Left colon (tissue), 2 donors: ENCODE results near the gene KCTD5. TPM values are rescaled to one million over a fixed set of nuclear protein-coding genes. Genes with fewer than 3 reads are reported as not detected.
"Not testable (repeated sequence)": the region's sequence is repeated elsewhere in the genome, so short reads cannot be mapped to it uniquely, and the experiment has no call there.

Source experiments
- ATAC-seq: fragments of 200-7000 bp; cut with Tn5 transposase; one replicate; pipeline ENCODE4 v1.9.1; 2020; ENCODE audit warnings: mild to moderate bottlenecking, moderate library complexity
- DNase-seq, 2 donors: peaks; one replicate each; pipeline ENCODE4 v3.0.0-alpha.2; 2020
- intact Hi-C, 2 donors: fragments of 100-400 bp; cut with DNase I in 1 of 2; cut with micrococcal nuclease in 1 of 2; formaldehyde crosslinking; loops; one replicate each; pipeline versions ENCODE4 v1.11.2 to v1.14.0; 2022; cut with DNase I, micrococcal nuclease
- total RNA-seq, 2 donors: library from RNA; stranded (reverse); fragmentation: NEBNext Ultra II Directional; extraction: Animal tissue kit (Norgen Biotek cat#: 25700); gene quantifications; one replicate each; pipeline ENCODE4 v1.2.1, GENCODE V29; 2021
- donor health status: DM: no; HTN: no; CAD: no.
- donor health status: DM: yes; HTN: yes; CAD: no.

KCTD5 gene
- total RNA-seq, 2 donors from 2014 or later, result 49.3 to 79.6 TPM

- intact Hi-C loops, ATAC-seq: not testable (repeated sequence)
- DNase-seq, result peak; percentile 70 to 83
These were observed 12.3 kb upstream of the KCTD5 start for GRCh38 chr16:2670017-2670416.

GRCh38 chr16:2671193-2671592 lies 11.1 kb upstream of the KCTD5 start:
- DNase-seq, ATAC-seq, intact Hi-C loops: not testable (repeated sequence)

DNA sequence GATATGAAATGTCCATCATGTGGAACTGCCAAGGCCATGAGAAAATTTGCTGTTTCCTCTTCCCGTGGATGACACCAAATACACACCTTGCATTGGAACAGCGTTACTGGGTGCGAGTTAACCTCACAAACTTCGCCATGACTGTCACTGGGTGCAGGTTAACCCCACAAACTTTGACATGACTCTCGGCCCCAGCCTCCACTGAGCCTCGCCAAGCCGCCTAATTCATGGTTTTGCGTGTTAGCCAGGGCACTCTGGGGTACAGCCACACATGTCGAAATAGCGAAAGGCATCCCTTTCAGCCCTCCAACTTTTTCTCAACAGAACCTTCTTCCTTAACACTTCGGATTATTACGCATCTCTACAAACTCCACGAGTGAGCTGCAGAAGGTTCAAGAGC lies 10.6 kb upstream of the KCTD5 start:
- intact Hi-C loops, result no loop called here
- ATAC-seq (no peak), DNase-seq (no peak)

DNA sequence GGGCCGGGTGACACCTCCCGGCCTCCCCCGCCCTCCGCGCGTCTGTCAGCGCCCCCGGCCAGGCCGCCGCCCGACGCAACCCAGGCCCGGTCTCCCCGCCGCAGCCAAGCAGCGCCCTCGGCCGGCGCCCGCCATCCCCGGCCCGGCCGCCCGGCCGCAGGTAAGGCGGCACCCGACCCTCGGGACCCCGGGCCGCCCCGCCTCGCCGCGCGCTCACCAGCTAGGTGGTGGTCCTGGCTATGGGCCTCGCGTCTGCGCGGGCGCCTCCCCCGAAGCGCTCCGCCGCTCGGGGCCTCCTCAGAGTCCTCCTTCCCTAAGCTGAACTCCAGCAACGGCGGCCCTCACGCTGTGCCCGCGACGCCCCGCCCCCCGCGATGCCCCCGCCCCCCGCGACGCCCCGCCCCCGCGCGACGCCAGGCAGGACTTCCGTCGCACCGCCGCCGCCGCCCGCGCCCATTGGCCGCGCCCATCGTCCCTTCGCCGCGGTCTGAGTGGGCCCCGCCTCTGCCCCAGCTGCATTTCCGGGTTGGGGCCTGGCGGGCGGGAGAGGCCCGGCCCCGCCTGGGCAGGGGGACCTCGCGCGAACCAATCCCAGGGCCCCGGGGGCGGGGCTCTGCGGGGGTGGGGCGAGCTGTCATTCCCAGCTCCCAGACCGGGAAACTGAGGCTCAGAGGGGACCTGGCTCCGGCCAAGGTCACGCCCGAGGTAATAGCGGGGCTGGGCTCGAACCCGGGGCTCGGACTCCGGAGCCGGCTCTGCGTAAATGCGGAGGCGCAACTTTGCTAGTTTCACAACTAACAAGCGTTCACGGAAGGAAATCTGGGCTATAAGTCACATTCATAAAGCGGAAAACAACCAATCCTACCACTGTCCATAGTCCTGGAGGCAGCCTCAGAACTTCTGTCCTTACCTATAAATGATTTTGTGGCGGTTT lies 9.0 kb upstream of the KCTD5 start:
- peak; percentile 89 for ATAC-seq
- intact Hi-C loops, result no loop called here

DNA sequence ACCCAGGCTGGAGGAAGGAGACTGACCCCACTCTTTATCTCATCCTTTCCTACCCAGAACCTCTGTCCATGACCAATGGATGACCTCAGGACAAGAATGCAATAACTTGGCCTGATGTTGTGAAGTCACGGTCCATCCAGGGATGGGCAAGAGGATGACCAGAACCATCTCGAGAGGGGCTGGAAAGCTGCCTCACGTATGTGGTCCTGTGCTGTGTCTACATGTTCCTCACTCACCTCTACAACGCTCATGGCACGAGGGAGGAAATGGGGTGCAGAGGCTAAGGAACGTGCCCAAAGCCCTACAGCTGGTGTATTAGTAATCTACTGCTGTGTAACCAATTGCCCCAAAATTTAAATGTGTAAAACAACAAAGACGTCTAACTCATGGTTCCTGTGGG lies 7.3 kb upstream of the KCTD5 start:
- intact Hi-C loops, result no loop called here
- DNase-seq (no peak), ATAC-seq (no peak)

More for the DNA sequence above, 9.0 kb upstream of the KCTD5 start:
- DNase-seq, result peak; percentile 96 to 97

DNA sequence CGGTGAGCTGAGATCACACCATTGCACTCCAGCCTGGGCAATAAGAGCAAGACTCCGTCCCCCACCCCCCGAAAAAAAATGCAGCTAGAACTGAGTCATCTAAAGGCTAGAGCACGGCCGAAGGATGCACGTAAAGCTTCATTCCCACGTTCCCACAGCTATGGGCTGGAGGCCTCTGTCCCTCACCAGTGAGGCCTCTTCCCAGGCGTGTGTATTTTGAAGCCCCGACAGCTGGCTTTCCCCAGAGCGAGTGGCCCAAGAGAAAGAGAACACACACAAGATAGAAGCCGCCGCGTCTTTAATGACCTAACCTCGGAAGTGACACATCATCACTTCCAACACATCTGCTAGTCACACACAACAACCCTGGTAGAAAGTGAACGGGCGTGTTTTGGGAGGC lies 6.6 kb upstream of the KCTD5 start:
- intact Hi-C loops, result no loop called here
- DNase-seq (no peak), ATAC-seq (no peak)

- intact Hi-C loops, ATAC-seq, DNase-seq: not testable (repeated sequence)
These were observed 5.4 kb upstream of the KCTD5 start for GRCh38 chr16:2676937-2677336.

GRCh38 chr16:2678206-2678965 lies 3.9 kb upstream of the KCTD5 start:
- ATAC-seq, intact Hi-C loops, DNase-seq: not testable (repeated sequence)

- DNase-seq, result peak; percentile 72 to 78
- ATAC-seq, result peak; percentile 65
- intact Hi-C loops, result not testable (repeated sequence)
These were observed 2.4 kb upstream of the KCTD5 start for GRCh38 chr16:2679902-2680301.

DNA sequence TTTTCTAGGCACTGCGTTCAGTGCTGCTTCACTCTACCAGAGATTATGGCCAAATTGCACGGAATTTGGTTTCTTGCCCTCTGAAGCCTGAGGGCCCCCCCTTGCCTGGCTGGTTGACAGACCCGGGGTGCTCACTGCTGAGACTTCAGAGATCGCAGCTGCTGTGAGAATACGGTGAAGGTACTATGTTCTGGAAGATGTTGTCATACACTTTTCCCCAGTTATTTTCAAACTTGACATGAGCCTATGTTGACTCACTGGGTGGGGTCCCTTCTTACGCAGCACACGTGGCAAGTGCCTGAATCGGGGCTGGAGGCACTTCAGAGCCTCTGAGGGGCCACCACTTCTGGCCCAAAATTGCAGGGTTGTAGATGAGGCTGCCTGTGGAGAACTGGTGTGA lies 2.0 kb upstream of the KCTD5 start:
- DNase-seq, intact Hi-C loops: not testable (repeated sequence)
- peak; percentile 60 for ATAC-seq

GRCh38 chr16:2683041-2683440 lies 718 bp downstream of the KCTD5 start:
- peak; percentile 2 for ATAC-seq
- intact Hi-C loops, result not testable (repeated sequence)
- DNase-seq, result peak in 1 of 2 donors; percentile 19

DNA sequence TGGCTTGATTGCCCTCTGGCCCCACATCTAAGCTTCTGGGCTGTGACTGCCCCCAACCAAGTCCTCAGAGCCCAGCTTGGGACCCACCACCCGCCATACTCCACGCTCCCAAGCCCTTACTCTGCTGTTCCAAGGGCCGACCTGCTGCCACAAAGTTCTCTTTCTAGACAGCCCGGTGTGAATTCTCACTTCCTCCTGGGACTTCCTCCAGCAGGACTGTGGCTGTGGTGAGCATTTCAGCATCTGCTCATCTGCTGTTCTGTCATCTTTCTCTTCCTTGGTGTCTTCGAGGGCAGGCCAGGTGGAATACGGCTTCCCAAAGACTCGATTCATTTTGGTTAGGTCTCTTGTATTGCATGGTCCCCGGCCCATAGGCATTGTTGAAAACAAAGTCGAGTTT lies 3.8 kb downstream of the KCTD5 start:
- intact Hi-C loops, ATAC-seq, DNase-seq: not testable (repeated sequence)

DNA sequence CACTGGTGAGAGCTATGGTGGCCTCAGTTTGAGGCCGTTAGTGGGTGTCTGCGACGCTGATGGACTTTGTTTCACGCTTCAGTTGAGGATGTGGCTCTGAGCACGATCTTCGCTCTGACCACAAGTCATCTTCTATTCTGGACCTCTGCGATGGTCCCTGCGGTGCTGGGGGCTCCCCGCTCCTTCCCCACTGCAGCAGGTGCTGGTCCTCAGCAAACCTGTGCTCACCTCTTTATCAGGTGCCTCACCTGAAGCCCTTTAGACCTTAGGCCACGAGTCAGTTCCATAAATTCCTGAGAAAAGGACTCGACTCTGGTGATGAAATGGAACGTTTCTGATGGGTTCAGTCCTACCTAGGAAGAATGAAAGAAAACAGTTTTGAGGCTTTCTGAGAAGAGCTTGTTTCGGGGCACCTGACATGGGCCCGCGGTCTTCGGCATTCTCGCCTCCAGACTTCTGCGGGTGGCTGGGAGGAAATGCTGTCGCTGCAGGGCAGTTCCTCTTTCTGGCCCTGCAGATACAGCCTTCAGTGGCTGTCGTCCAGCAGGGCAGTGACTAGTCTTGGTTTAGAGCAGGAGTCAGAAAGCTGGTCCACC lies 4.7 kb downstream of the KCTD5 start:
- no peak for ATAC-seq
- intact Hi-C loops, result no loop called here
- peak; percentile 55 to 61 for DNase-seq

DNA sequence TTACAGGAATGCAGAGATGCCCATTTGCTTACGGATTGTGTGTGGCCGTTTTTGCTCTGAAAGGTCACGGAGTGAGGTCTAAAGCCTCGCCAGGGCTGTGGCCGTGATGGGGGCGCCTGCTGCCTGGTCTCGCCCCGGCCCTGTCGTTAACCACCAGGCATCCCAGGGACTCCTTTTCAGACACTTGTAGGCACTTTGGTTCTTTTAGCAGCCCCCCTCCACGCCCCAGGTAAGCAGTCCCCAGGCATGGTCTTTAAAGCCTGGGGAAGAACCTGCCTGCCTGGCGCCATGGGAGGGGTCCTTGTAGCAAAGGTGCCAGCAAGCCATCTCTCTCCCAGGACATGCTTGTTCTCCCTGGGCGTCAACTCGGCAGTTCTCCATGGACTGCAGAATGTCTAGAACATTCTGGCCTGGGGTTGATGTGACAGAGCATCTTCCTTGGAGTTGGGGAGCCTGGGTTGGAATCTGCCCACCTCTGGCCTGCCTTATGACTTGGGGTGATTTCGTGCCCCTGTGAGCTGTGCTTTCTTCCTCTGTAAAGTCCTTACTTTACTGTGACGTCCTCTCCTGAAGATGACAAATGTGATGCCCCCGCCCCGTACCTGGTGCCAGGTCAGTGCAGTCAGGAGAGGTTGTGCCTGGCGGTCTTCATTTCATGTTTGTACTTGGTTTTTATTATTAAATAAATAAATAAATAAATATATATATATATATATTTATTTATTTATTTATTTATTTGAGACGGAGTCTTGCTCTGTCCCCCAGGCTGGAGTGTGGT lies 5.4 kb downstream of the KCTD5 start:
- DNase-seq, result no peak
- ATAC-seq, result no peak
- intact Hi-C loops, result no loop called here

- ATAC-seq, DNase-seq, intact Hi-C loops: not testable (repeated sequence)
These were observed 7.1 kb downstream of the KCTD5 start for GRCh38 chr16:2689422-2689821.

- intact Hi-C loops, result no loop called here
- no peak for DNase-seq
- no peak for ATAC-seq
These were observed 7.9 kb downstream of the KCTD5 start for GRCh38 chr16:2689968-2690801.

GRCh38 chr16:2690852-2691251 lies 8.5 kb downstream of the KCTD5 start:
- intact Hi-C loops, result no loop called here
- DNase-seq, result no peak
- ATAC-seq, result no peak
